Measurements from ENCODE around the gene RMDN2.
"Not testable (repeated sequence)": the region's sequence is repeated elsewhere in the genome, so short reads cannot be mapped to it uniquely, and the experiment has no call there.

DNA sequence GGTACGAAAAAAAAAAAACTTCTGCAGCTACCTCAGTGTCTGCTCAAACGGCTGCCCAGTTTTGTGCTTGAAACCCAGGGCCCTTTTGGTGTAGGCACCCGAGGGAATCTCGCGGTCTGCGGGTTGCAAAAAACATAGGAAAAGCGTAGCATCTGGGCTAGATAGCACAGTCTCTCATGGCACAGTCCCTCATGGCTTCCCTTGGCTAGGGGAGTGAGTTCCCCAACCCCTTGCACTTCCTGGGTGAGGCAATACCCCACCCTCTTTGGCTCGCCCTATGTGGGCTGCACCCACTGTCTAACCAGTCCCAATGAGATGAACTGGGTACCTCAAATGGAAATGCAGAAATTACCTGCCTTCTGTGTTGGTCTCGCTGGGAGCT, 37.6 kb downstream of the RMDN2 start:
- TF ChIP-seq POLR2A (IDR thresholded peaks at IDR 0.05; ENCODE audit: low read length); GATA1 (IDR thresholded peaks at IDR 0.05; ENCODE audit: low read depth, low read length): not testable (repeated sequence)
